NCI-H1436 (cell line): Measurements from ENCODE around the gene KCNT2.
A peak's percentile ranks its signal among the peaks of the same experiment; 100 is the strongest.
"Not testable (repeated sequence)": the region's sequence is repeated elsewhere in the genome, so short reads cannot be mapped to it uniquely, and the experiment has no call there.

Source experiments
- DNase-seq: peaks from one replicate; lab custom pipeline; 2025; lab: John Stamatoyannopoulos, UW

Gene KCNT2

GRCh38 chr1:196590959-196591358, 17.3 kb downstream of the KCNT2 start:
- DNase-seq: no peak

- no peak for DNase-seq
Observed at GRCh38 chr1:196590012-196590708, 18.1 kb downstream of the KCNT2 start.

DNA sequence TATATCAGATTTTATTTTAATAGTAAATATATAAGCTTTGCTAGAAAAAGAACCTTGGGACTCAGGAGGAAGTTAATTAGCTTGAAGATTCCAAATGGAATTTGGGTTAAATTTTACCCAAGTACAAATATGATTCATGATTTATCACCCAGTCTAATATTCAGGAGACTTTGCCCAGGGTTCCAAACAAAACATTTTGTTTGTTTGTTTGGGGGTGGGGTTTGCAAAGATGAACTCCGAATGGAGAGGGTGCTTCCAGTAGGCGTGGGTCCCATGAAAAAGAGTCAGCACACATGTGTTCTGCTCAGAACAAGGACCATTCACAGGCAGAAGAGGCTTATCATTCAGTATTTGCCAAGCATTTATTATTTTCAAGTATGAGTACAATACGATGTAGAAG, 23.5 kb downstream of the KCNT2 start:
- no peak for DNase-seq

DNA sequence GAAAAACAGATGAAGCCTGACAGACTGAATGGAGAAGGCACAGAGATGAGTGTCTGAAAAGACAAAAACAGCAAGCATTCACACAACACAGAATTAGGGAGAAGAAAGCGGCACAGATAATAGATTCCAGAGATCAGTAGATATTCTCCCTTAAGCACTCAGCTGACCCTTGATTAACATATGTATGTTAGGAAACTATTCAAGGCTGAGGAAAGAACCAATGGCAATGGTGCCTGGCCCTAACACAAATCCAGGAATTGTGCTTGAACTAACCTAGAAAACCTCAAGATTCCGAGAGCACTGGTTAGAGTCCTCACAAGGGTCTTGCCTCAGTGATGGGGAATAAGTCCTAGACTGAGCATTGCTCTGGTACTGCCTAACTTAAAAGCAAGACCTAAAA, 30.9 kb downstream of the KCNT2 start:
- DNase-seq: no peak

- DNase-seq: no peak
Observed at GRCh38 chr1:196573226-196573625, 35.0 kb downstream of the KCNT2 start.

DNA sequence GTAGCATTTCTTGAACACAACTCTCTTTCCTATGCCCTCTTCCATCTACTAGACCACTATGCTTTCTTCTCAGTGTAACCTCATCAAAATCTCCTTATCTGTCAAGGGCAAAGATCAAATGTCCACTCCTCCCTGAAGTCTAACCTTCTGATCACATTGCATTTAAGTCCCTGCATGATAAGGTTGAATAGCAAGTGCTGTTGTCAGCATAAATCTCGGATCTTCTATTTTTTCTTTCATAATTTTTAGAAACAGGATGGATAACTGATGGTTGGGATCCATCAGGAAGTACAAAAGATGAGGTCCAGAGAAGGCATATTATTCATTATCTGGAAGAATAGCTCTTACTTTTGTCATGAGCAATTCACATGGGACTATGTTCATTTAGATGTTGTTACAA, 41.0 kb downstream of the KCNT2 start:
- no peak for DNase-seq

DNA sequence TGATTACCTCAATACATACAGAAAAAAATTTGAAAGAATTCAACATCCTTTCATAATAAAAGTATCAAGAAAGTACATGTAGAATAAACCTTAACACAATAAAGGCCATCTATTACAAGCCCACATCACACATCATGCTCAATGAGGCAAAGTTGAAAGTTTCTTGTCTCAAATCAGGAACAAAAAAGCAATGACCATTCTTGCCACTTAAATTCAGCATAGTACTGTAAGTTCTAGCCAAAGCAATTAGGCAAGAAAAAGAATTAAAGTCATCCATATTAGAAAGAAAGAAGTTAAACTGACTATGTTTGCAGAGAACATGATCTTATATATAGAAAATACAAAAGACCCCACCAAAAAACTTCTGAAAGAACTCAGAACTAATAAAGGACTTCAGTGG, 44.5 kb downstream of the KCNT2 start:
- DNase-seq: no peak

- no peak for DNase-seq
Observed at GRCh38 chr1:196559314-196559713, 48.9 kb downstream of the KCNT2 start.

- no peak for DNase-seq
Observed at GRCh38 chr1:196558411-196558810, 49.8 kb downstream of the KCNT2 start.

DNA sequence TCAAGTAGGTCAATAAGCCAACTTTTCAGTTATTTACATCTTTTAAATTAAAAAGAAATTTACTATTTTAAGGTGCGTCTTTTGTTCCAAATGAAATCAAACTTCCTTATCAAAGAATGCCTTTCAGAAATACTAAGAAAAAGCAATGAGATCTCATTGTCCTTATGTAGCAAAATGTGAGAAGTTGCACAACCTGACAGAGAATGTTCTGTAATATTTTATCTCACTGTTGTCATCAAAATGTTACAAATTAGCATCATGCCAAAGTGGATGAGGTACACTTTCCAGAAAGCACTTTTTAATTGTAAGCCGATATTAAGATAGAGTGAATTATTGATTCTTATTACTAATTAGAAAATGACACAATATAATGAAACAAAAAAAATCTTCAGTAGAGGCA, 50.4 kb downstream of the KCNT2 start:
- no peak for DNase-seq

DNA sequence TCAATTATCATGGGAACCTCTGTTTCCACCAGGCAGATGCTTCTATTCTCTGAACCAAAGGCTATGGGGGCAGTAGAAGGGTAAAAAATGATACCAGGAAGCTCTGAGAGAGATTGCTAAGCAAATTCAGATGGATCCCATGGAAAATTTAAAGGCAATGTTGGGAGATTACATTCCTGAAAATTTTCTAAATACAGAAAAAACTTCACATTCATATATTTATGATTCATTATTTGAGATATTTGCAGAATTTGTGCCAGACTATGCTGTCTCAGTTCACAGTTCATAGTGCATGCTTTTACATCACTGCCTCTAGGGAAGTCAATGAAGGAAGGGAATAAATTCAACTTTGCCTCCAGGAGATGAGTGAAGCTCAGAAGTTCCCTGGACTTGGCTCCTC, 57.5 kb downstream of the KCNT2 start:
- no peak for DNase-seq

- no peak for DNase-seq
Observed at GRCh38 chr1:196546272-196547111, 61.7 kb downstream of the KCNT2 start.

DNA sequence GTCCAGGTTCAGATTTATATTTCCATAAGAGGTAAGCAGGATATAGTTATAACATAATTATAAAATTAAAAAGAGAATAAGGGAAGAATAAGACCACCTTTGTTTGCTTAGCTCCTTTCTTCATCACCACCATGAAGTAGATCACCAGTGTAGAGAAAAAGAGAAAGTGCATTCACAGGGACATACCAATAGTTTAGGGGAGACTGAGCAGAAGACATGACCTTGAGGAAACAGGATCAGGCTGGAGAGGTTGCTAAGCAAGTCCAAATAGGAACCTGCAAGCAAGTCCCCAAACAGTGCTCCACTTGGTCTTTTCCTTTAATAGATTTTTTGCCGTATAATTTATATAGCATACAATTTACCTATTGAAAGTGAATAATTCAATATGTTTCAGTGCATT, 63.0 kb downstream of the KCNT2 start:
- DNase-seq: no peak

- DNase-seq: no peak
Observed at GRCh38 chr1:196544617-196545016, 63.6 kb downstream of the KCNT2 start.

- DNase-seq: no peak
Observed at GRCh38 chr1:196543833-196544232, 64.4 kb downstream of the KCNT2 start.

- no peak for DNase-seq
Observed at GRCh38 chr1:196538473-196538872, 69.8 kb downstream of the KCNT2 start.

GRCh38 chr1:196535727-196536126, 72.5 kb downstream of the KCNT2 start:
- peak; percentile 29 for DNase-seq

DNA sequence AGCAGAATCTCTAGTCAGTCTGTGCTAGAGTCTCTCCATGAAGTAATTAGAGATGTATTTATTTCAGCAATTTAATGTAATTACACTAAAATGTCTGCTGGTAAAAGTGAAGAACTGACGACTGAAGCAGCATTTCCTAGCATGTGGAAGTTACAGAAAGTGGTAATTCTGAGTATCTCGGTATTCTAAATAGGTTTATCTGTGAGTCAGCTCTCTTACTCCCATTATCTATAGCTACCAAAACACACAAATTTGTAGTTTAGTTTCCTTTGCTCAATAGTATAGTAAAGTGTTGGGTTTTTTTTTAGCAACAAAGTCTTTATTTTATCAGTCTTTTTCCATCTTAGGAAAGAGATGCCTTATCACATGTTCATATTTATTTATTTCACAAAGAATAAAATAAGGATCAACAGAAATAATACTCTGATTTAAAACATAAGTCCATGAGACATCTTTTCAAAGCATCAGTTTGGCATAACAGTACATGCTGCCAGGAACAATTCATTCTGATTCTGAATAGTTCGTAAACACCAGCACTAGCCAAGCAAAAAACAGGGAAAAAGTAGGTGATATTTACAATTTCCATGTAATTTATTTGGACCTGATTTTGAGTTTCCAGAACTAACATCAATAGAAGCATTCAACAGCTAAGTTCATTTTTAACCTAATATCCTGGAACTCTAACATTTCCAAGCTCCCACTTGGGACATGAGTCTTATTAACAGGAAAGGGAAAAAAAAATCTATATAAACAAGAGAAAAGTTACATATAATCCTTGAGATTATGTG, 76.3 kb downstream of the KCNT2 start:
- no peak for DNase-seq

DNA sequence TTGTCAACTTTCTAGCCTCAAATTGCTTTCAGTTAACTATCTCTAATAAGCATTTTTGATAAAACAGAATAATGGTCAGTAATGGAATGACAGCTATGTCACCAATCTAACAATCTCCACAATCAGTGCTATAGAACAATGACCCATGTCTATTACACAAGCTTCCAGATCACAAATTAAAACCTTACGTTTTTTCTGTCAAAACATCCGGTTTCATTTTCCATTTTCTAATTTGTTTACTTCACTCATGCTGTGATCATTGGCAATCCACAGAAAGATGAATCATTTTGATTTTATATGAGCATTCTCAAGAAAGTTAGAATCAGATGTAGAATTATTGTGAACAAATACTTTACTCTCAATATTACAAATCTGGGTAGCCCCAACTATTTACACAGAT, 80.3 kb downstream of the KCNT2 start:
- DNase-seq: no peak

- DNase-seq: not testable (repeated sequence)
Observed at GRCh38 chr1:196522574-196523345, 85.5 kb downstream of the KCNT2 start.

DNA sequence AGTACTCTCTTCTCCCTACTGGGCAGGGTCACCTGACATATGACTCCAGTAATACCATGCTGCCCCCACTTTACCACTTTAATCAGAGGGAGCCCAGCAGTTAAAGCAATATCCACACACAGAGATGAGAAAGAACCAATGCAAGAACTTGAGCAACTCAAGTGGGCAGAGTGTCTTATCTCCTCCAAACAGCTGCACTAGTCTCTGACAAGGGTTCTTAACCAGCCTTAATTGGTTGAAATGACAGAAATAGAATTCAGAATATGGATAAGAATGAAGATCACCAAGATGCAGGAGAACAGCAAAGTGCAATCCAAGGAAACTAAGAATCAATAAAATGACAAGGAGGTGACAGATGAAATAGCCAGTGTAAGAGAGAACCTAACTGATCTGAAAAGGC, 91.0 kb downstream of the KCNT2 start:
- DNase-seq: no peak

- no peak for DNase-seq
Observed at GRCh38 chr1:196516373-196516772, 91.9 kb downstream of the KCNT2 start.
